GM12878 (cell line): ENCODE results near the gene EMILIN2. TPM values are rescaled to one million over a fixed set of nuclear protein-coding genes. Genes with fewer than 3 reads are reported as not detected.

Experiments used
- ASH2L ChIP-seq: fragments of 300-600, 200-600 bp; sonication (generic); IDR thresholded peaks from 2 replicates; pipeline ENCODE4 v1.6.1; 2017; ENCODE audit warnings: low read depth, mild to moderate bottlenecking, borderline replicate concordance
- BMI1 ChIP-seq: fragments of 450-650 bp; IDR thresholded peaks from 2 replicates; pipeline ENCODE4 v1.6.1; 2016; ENCODE audit warnings: mild to moderate bottlenecking, moderate library complexity, borderline replicate concordance
- EED ChIP-seq: sonication (generic); IDR thresholded peaks from 2 replicates; pipeline ENCODE4 v1.6.1; 2016; ENCODE audit warnings: antibody characterized with exemption, low read depth
- ESRRA ChIP-seq: IDR thresholded peaks from 2 replicates; pipeline ENCODE4 v1.6.1; 2012; ENCODE audit warnings: mild to moderate bottlenecking, low read length, improper control_type of control experiment
- NBN ChIP-seq: fragments of 450-650 bp; IDR thresholded peaks from 2 replicates; pipeline ENCODE4 v1.6.1; 2016
- RAD51 ChIP-seq: fragments of 450-650 bp; IDR thresholded peaks from 2 replicates; pipeline ENCODE4 v1.6.1; 2016; ENCODE audit warnings: moderate library complexity, mild to moderate bottlenecking, inconsistent platforms
- SREBF1 ChIP-seq: IDR thresholded peaks from 2 replicates; pipeline ENCODE4 v1.6.1; 2012; ENCODE audit warnings: mild to moderate bottlenecking, low read length
- STAT3 ChIP-seq: IDR thresholded peaks from 2 replicates; pipeline ENCODE4 v1.6.1; 2011; ENCODE audit warnings: low read depth, low read length, improper control_type of control experiment
- TCF12 ChIP-seq: IDR thresholded peaks from 2 replicates; pipeline ENCODE4 v1.6.1; 2011; ENCODE audit warnings: low read depth, mild to moderate bottlenecking, low read length
- ZNF384 ChIP-seq: IDR thresholded peaks from 2 replicates; pipeline ENCODE4 v1.6.1; 2012; ENCODE audit warnings: low read depth, mild to moderate bottlenecking, low read length, improper control_type of control experiment, borderline replicate concordance
- polyA plus RNA-seq, 11 experiments: library from polyadenylated mRNA; depleted of rRNA in 4 of 11; unstranded in 6 of 11; stranded (reverse) in 5 of 11; fragments of >200 nt; fragmentation: Nextera tagmentation in 4 of 11; fragmentation: Illumina TruSeq in 1 of 11; extraction: Ambion mirVana in 4 of 11; extraction: Trizol in 1 of 11; gene quantifications; 1 replicate in 1 of 11; 2 replicates in 10 of 11; pipeline versions ENCODE4 v1.2.1 to v1.2.3, GENCODE V29; 2011 to 2016; ENCODE audit warnings: inconsistent platforms in 2 of 11, missing spikeins in 2 of 11, low read depth in 1 of 11
- total RNA-seq, 4 experiments: library from RNA; depleted of rRNA in 3 of 4; stranded (reverse); fragments of >200 nt in 3 of 4; fragmentation: Illumina TruSeq in 1 of 4; extraction: Trizol in 1 of 4; gene quantifications; 2 replicates each; pipeline versions ENCODE4 v1.2.1 to v1.2.3, GENCODE V29; 2013 to 2021
- TF ChIP-seq, protein P1 (sequence below): fragments of 450-650 bp; IDR thresholded peaks from 2 replicates; pipeline ENCODE4 v1.6.1; 2017; ENCODE audit warnings: mild to moderate bottlenecking, low read depth, inconsistent platforms; ENCODE audit not compliant: poor library complexity, severe bottlenecking
- TF ChIP-seq, protein P2 (sequence below): fragments of 450-650 bp; conservative IDR thresholded peaks from 2 replicates; pipeline ENCODE4 v1.6.1; 2017; ENCODE audit warnings: mild to moderate bottlenecking, moderate library complexity

Gene EMILIN2
- total and polyA plus RNA-seq, 10 of the 15 experiments (the other 5 are each of a cell fraction or from before 2014, with no cell fraction given) = 0.58 to 18.4 (median 5.9) TPM

DNA sequence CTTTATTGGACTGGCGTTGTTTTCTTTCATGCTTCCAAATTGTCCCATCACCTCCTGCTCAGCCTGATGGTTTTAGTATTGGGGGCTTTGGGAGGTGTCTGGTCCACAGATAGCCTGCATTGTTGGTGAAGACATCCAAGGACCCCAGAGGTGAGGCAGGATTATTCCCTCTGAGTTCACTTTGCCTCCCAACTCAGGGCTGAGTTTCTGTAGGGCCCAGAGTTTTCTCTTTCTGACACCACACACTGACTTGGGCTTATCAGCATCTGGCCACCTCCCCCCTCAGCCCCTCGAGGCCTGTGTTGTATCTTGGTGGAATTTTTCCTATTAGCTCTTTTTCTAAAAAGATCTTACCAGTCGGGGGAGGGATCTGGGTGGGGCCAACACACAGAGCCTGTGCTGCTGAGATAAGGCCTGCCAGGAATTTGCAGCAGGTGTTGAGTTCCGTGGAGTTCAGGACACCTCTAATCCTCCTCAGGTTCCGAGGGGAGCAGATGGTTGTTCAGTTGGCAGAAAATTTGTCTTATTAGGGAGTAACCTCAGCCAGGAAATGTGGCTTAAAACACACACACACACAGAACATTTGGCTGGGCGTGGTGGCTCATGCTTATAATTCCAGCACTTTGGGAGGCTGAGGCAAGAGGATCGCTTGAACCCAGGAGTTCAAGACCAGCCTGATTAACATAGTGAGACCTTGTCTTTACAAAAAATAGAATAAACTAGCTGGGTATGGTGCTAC is 7.3 kb downstream of the EMILIN2 start (continued):
- TF ChIP-seq, protein P1, sequence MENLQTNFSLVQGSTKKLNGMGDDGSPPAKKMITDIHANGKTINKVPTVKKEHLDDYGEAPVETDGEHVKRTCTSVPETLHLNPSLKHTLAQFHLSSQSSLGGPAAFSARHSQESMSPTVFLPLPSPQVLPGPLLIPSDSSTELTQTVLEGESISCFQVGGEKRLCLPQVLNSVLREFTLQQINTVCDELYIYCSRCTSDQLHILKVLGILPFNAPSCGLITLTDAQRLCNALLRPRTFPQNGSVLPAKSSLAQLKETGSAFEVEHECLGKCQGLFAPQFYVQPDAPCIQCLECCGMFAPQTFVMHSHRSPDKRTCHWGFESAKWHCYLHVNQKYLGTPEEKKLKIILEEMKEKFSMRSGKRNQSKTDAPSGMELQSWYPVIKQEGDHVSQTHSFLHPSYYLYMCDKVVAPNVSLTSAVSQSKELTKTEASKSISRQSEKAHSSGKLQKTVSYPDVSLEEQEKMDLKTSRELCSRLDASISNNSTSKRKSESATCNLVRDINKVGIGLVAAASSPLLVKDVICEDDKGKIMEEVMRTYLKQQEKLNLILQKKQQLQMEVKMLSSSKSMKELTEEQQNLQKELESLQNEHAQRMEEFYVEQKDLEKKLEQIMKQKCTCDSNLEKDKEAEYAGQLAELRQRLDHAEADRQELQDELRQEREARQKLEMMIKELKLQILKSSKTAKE = no peak
- TF ChIP-seq BMI1 (no peak), ESRRA (no peak), TCF12 (no peak), ASH2L (no peak), ZNF384 (no peak), NBN (no peak), EED (no peak), STAT3 (no peak), SREBF1 (no peak), RAD51 (no peak)
- TF ChIP-seq, protein P2, sequence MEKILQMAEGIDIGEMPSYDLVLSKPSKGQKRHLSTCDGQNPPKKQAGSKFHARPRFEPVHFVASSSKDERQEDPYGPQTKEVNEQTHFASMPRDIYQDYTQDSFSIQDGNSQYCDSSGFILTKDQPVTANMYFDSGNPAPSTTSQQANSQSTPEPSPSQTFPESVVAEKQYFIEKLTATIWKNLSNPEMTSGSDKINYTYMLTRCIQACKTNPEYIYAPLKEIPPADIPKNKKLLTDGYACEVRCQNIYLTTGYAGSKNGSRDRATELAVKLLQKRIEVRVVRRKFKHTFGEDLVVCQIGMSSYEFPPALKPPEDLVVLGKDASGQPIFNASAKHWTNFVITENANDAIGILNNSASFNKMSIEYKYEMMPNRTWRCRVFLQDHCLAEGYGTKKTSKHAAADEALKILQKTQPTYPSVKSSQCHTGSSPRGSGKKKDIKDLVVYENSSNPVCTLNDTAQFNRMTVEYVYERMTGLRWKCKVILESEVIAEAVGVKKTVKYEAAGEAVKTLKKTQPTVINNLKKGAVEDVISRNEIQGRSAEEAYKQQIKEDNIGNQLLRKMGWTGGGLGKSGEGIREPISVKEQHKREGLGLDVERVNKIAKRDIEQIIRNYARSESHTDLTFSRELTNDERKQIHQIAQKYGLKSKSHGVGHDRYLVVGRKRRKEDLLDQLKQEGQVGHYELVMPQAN = no peak
